WTC11 (cell line): ENCODE results near the gene AK5. TPM values are rescaled to one million over a fixed set of nuclear protein-coding genes. Genes with fewer than 3 reads are reported as not detected.

ENCODE experiments used
- ATAC-seq: fragments of 200-7000 bp; cut with Tn5 transposase; 2 replicates; pipeline ENCODE4 v1.10.0; 2021; ENCODE audit warnings: mild to moderate bottlenecking, moderate library complexity
- CTCF ChIA-PET: fragments of 300-600 bp; sonication (Branson Sonifier 250); formaldehyde crosslinking; loops from one replicate; lab custom pipeline; 2021; ENCODE audit warnings: antibody characterized with exemption; lab: Charles Lee
- POLR2A ChIA-PET: fragments of 350-600 bp; sonication (Branson Sonifier 250); formaldehyde crosslinking; loops from one replicate; lab custom pipeline; 2021; ENCODE audit warnings: antibody characterized with exemption; lab: Charles Lee
- DNase-seq: peaks from one replicate; pipeline ENCODE4 v3.0.0; 2021; ENCODE audit warnings: low spot score
- H3K27ac Mint-ChIP-seq: 2 replicates; pipeline ENCODE4 v1.8.0; 2021; ENCODE audit warnings: mixed read lengths
- H3K27me3 Mint-ChIP-seq: 2 replicates; pipeline ENCODE4 v1.8.0; 2021; ENCODE audit warnings: low read depth, mild to moderate bottlenecking, moderate library complexity, mixed read lengths
- H3K36me3 Mint-ChIP-seq: 2 replicates; pipeline ENCODE4 v1.8.0; 2021; ENCODE audit warnings: mixed read lengths
- H3K4me1 Mint-ChIP-seq: 2 replicates; pipeline ENCODE4 v1.8.0; 2022; ENCODE audit warnings: mixed read lengths
- H3K4me3 Mint-ChIP-seq: 2 replicates; pipeline ENCODE4 v1.8.0; 2021; ENCODE audit warnings: mild to moderate bottlenecking, moderate library complexity, mixed read lengths
- H3K9me3 Mint-ChIP-seq: 2 replicates; pipeline ENCODE4 v1.8.0; 2021; ENCODE audit warnings: mixed read lengths
- ATF2 ChIP-seq: sonication (generic); formaldehyde crosslinking; IDR thresholded peaks from 2 replicates; pipeline ENCODE4 v1.8.1; 2022; ENCODE audit warnings: low read depth, missing genetic modification reagents, borderline replicate concordance
- ATF6 ChIP-seq: sonication (generic); formaldehyde crosslinking; IDR thresholded peaks from 2 replicates; pipeline ENCODE4 v1.8.1; 2023; ENCODE audit warnings: mild to moderate bottlenecking, missing genetic modification reagents
- E2F1 ChIP-seq: sonication (generic); formaldehyde crosslinking; IDR thresholded peaks from 2 replicates; pipeline ENCODE4 v1.8.0; 2022; ENCODE audit warnings: mild to moderate bottlenecking, missing genetic modification reagents
- E2F4 ChIP-seq: sonication (generic); formaldehyde crosslinking; IDR thresholded peaks from 2 replicates; pipeline ENCODE4 v1.8.1; 2022; ENCODE audit warnings: low read depth, mild to moderate bottlenecking, moderate library complexity, missing genetic modification reagents, borderline replicate concordance
- ESRRA ChIP-seq: sonication (generic); formaldehyde crosslinking; IDR thresholded peaks from 2 replicates; pipeline ENCODE4 v1.8.1; 2022; ENCODE audit warnings: mild to moderate bottlenecking, missing genetic modification reagents, borderline replicate concordance
- FOXJ3 ChIP-seq: sonication (generic); formaldehyde crosslinking; IDR thresholded peaks from 2 replicates; pipeline ENCODE4 v1.9.0; 2021; ENCODE audit warnings: missing genetic modification reagents, mild to moderate bottlenecking, borderline replicate concordance
- GABPB1 ChIP-seq: sonication (generic); formaldehyde crosslinking; IDR thresholded peaks from 2 replicates; pipeline ENCODE4 v1.8.1; 2023; ENCODE audit warnings: mild to moderate bottlenecking, missing genetic modification reagents
- HMGA2 ChIP-seq: fragments of 250-450 bp; sonication (Bioruptor Pico); IDR thresholded peaks from 2 replicates; pipeline ENCODE4 v1.4.0; 2021; ENCODE audit warnings: mild to moderate bottlenecking, moderate library complexity
- IRF1 ChIP-seq: sonication (generic); formaldehyde crosslinking; IDR thresholded peaks from 2 replicates; pipeline ENCODE4 v1.8.0; 2023; ENCODE audit warnings: missing genetic modification reagents
- NFATC4 ChIP-seq: fragments of 250-450 bp; sonication (Bioruptor Pico); IDR thresholded peaks from 2 replicates; pipeline ENCODE4 v1.9.0; 2021; ENCODE audit warnings: mild to moderate bottlenecking
- NFE2L1 ChIP-seq: sonication (generic); formaldehyde crosslinking; IDR thresholded peaks from 2 replicates; pipeline ENCODE4 v1.8.1; 2023; ENCODE audit warnings: missing genetic modification reagents
- NR2C2 ChIP-seq: sonication (generic); formaldehyde crosslinking; IDR thresholded peaks from 2 replicates; pipeline ENCODE4 v1.8.0; 2022; ENCODE audit warnings: mild to moderate bottlenecking, missing genetic modification reagents
- PRRX2 ChIP-seq: fragments of 250-450 bp; sonication (Bioruptor Pico); IDR thresholded peaks from 2 replicates; pipeline ENCODE4 v1.8.0; 2021; ENCODE audit warnings: mild to moderate bottlenecking
- RELA ChIP-seq: sonication (generic); formaldehyde crosslinking; IDR thresholded peaks from 2 replicates; pipeline ENCODE4 v1.8.1; 2022; ENCODE audit warnings: missing genetic modification reagents, mild to moderate bottlenecking, borderline replicate concordance
- SP1 ChIP-seq: sonication (generic); formaldehyde crosslinking; conservative IDR thresholded peaks from 2 replicates; pipeline ENCODE4 v1.8.1; 2022; ENCODE audit warnings: missing genetic modification reagents
- TEAD4 ChIP-seq: sonication (generic); formaldehyde crosslinking; IDR thresholded peaks from 2 replicates; pipeline ENCODE4 v1.8.0; 2022; ENCODE audit warnings: mild to moderate bottlenecking, missing genetic modification reagents
- ZBTB43 ChIP-seq: sonication (generic); formaldehyde crosslinking; IDR thresholded peaks from 2 replicates; pipeline ENCODE4 v1.8.1; 2023; ENCODE audit warnings: mild to moderate bottlenecking, missing genetic modification reagents
- ZMAT4 ChIP-seq: fragments of 250-450 bp; sonication (Bioruptor Pico); IDR thresholded peaks from 2 replicates; pipeline ENCODE4 v1.9.0; 2021; ENCODE audit warnings: mild to moderate bottlenecking
- ZNF232 ChIP-seq: sonication (generic); formaldehyde crosslinking; IDR thresholded peaks from 2 replicates; pipeline ENCODE4 v1.8.0; 2022; ENCODE audit warnings: mild to moderate bottlenecking, missing genetic modification reagents
- ZNF263 ChIP-seq: sonication (generic); formaldehyde crosslinking; IDR thresholded peaks from 2 replicates; pipeline ENCODE4 v1.8.1; 2022; ENCODE audit warnings: low read depth, mild to moderate bottlenecking, moderate library complexity, missing genetic modification reagents
- ZNF396 ChIP-seq: fragments of 250-450 bp; sonication (Bioruptor Pico); IDR thresholded peaks from 2 replicates; pipeline ENCODE4 v1.8.0; 2021; ENCODE audit warnings: mild to moderate bottlenecking, moderate library complexity, borderline replicate concordance
- ZNF416 ChIP-seq: fragments of 250-450 bp; sonication (Bioruptor Pico); IDR thresholded peaks from 2 replicates; pipeline ENCODE4 v1.9.0; 2021; ENCODE audit warnings: mild to moderate bottlenecking, inconsistent platforms
- ZNF671 ChIP-seq: fragments of 250-450 bp; sonication (Bioruptor Pico); IDR thresholded peaks from 2 replicates; pipeline ENCODE4 v1.8.0; 2021; ENCODE audit warnings: mild to moderate bottlenecking
- total RNA-seq: library from RNA; stranded (reverse); gene quantifications from 3 replicates; pipeline ENCODE4 v1.2.3, GENCODE V29; 2021

Gene AK5
- total RNA-seq, 1 experiment from 2014 or later: 3.0 TPM

- no peak for TF ChIP-seq ATF6 (CRISPR knock-in tag)
- no peak for TF ChIP-seq NFE2L1
- TF ChIP-seq ZBTB43 (CRISPR knock-in tag): no peak
Measured at GRCh38 chr1:77428068-77428467, 146.2 kb downstream of the AK5 start (continued).

- H3K4me3 Mint-ChIP-seq: no peak overlapping the region
- H3K27me3 Mint-ChIP-seq: no peaks in the 10 kb centered on the region
- ATAC-seq: no peak
- no peaks in the 10 kb centered on the region for H3K4me1 Mint-ChIP-seq
- no peak for DNase-seq
- CTCF ChIA-PET: no interaction called here
- H3K36me3 Mint-ChIP-seq: no peaks in the 10 kb centered on the region
- TF ChIP-seq ZNF263 (CRISPR knock-in tag) (no peak), RELA (no peak), NR2C2 (no peak), ZNF232 (CRISPR knock-in tag) (no peak), HMGA2 (no peak), E2F4 (no peak), ZNF416 (CRISPR knock-in tag) (no peak), ATF2 (no peak), GABPB1 (CRISPR knock-in tag) (no peak), FOXJ3 (CRISPR knock-in tag) (no peak), ZNF671 (CRISPR knock-in tag) (no peak), ZNF396 (CRISPR knock-in tag) (no peak), IRF1 (CRISPR knock-in tag) (no peak), NFATC4 (CRISPR knock-in tag) (no peak), PRRX2 (CRISPR knock-in tag) (no peak), SP1 (CRISPR knock-in tag) (no peak), TEAD4 (no peak), ESRRA (CRISPR knock-in tag) (no peak), ZMAT4 (CRISPR knock-in tag) (no peak), E2F1 (CRISPR knock-in tag) (no peak)
- POLR2A ChIA-PET: no interaction called here
- peaks cover 18% of the 10 kb centered on the region for H3K9me3 Mint-ChIP-seq
- H3K27ac Mint-ChIP-seq: no peak overlapping the region
Measured at GRCh38 chr1:77430966-77431690, 149.3 kb downstream of the AK5 start.
